Hepatocyte (in vitro differentiated cells): Measurements from ENCODE around the gene PSMB7.

Source experiments
- CTCF ChIP-seq: fragments of 200-600 bp; sonication (generic); IDR thresholded peaks from 2 replicates; pipeline ENCODE4 v1.5.1; 2016; ENCODE audit warnings: antibody characterized with exemption, mild to moderate bottlenecking; ENCODE audit not compliant: poor library complexity
- EZH2phosphoT487 ChIP-seq: fragments of 200-600 bp; sonication (generic); IDR thresholded peaks from one replicate; pipeline ENCODE4 v1.6.1; 2018; ENCODE audit warnings: antibody characterized with exemption, mild to moderate bottlenecking, low read depth, moderate library complexity; ENCODE audit not compliant: unreplicated experiment, severe bottlenecking

- TF ChIP-seq CTCF (no peak), EZH2phosphoT487 (no peak)
Measured at GRCh38 chr9:124364141-124364540, 51.1 kb downstream of the PSMB7 start.
